Bone marrow (tissue), 2 donors: Measurements from ENCODE around the gene GLOD4.

ENCODE experiments used
- DNase-seq, 2 donors: peaks; one replicate each; lab custom pipeline; 2025; lab: John Stamatoyannopoulos, UW

The GLOD4 gene

DNA sequence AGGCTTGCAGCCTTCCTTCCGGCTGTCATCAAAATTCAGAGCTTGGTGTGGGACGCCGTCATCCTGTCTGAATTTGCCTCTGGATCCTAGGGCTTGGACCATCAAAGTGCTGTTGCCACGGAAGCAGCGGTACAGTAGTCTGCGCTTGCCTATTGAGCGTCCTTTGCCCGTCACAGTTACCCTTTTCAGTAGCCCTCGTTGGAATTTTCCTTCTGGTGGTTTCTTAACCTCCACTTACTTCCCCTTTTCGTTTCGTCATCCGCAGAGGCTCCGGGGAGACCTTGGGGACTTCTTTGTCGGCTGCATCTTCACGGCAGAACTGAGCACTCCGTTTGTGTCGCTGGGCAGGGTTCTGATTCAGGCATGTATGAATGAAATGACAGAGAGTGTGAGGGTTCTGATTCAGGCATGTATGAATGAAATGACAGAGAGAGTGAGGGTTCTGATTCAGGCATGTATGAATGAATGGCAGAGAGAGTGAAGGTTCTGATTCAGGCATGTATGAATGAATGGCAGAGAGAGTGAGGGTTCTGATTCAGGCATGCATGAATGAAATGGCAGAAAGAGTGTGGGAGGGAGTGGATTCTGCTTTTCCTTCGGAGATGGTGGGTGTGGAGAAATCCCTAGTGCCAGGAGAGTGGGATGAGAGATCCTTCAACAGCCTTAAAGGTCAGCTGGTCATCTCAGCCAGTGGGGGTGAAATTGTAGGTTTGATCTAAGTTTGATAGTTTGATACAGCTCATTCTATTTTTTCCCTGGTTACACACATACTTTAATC lies 41.7 kb downstream of the GLOD4 start:
- DNase-seq: peak; percentile 27 to 86

DNA sequence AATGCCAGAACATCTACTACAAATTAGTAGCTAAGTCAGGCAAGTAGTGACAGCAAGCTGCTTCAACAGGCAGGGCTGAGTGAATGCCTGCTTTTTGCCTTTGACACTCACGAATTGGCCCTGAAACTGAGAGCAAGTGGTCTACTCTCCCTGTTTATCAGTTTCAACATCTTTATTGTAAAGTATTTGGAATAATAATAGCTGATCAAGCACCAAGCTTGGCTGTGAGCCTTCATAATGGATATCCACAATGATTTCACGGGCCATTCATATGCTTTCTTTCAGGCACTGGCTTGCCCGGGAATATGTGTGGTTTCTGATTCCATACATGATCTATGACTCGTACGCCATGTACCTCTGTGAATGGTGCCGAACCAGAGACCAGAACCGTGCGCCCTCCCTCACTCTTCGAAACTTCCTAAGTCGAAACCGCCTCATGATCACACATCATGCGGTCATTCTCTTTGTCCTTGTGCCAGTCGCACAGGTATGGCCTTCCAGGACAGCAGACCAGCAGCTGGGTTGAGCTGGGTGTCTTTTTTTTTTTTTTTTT lies 44.4 kb downstream of the GLOD4 start:
- DNase-seq: no peak

GRCh38 chr17:733743-734142 lies 48.3 kb downstream of the GLOD4 start:
- DNase-seq: no peak

GRCh38 chr17:732902-733720 lies 49.0 kb downstream of the GLOD4 start:
- no peak for DNase-seq

DNA sequence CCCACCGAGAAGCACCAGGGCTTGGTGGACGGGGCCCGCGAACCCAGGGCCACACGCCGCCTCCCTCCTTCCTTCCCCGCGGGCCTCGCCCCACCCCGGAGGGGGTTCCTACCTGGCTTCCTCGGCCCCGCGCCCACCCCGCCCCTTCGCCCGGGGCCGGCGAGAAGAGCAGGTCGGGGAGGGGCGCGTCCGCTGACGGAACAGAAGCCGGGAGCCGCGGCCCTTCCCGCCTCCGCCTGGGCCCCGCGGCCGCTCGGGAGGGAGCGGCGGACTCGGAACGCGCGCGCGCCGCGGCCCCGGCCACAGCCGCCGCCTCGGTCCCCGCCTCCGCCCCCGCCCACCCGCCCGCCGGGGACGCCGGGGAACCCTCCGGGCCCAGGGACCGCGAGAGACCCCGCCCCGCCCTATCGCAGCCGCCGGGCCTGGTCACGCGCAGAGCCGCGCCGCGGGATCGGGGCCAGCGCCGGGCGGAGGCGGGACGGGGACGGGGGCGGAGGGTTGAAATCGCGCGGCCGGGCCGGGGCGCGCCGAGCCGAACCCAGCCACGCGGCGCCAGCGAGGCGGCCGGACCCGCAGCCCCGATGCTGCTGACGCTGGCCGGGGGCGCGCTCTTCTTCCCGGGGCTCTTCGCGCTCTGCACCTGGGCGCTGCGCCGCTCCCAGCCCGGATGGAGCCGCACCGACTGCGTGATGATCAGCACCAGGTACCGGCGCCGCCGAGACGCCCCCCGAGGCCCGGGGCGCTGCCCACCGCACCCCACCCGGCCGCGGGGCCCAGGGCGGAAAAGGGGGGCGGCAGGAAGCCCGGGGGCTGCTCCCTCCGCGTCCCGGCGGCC lies 49.8 kb downstream of the GLOD4 start, which contains the start of gene TLCD3A:
TSS of gene TLCD3A (plus strand) at position 530 of the 835 bp plus-strand sequence. CDS start at position 582, 52 bp downstream.
- no peak for DNase-seq

DNA sequence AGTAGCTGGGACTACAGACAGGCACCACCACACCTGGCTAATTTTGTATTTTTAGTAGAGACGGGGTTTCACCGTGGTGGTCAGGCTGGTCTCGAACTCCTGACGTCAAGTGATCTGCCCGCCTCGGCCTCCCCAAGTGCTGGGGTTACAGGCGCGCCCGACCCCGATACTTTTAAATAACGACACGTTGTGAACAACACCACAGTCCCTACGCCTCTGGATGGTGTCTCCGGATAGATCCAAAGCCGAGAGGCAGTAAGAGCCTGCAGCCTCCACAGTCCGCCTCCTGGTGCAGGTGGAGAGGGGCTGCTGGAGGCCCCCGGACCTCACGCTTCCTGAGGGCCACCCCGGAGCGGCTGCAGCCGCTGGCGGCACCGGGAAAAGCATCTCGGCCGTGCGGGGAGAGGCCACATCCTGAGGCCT lies 50.4 kb downstream of the GLOD4 start:
- DNase-seq: no peak

- DNase-seq: no peak
Measured at GRCh38 chr17:728911-729310, 53.2 kb downstream of the GLOD4 start.

- no peak for DNase-seq
Measured at GRCh38 chr17:726271-726919, 55.7 kb downstream of the GLOD4 start.

DNA sequence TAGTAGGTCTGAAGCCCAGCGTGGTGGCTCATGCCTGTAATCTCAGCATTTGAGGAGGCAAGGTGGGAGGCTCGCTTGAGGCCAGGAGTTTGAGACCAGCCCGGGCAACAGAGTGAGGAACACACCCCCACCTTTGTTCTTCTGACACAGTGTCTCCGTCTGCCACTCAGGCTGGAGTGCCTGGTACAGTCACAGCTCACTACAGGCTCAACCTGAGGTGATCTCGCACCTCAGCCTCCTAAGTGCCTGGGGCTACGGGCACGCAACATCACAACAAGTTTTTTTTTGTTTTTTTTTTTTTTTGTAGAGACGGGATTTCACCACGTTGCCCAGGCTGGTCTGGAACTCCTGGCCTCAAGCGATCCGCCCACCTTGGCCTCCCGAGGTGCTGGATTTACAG lies 56.3 kb downstream of the GLOD4 start:
- no peak for DNase-seq

DNA sequence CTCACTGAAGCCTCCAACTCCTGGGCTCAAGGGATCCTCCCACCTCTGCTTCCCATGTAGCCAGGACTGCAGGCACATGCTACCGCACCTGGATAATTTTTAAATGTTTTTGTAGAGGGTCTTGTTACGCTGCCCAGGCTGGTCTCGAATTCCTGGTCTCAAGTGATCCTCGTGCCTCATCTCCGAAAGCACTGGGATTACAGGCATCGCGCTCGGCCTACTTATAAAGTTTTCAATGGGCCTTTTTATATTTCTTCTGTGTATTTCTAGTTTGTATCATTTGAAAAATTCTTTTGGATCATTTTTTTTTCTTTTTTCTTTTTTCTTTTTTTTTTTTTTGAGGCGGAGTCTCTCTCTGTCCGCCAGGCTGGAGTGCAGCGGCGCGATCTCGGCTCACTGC lies 57.0 kb downstream of the GLOD4 start:
- DNase-seq: no peak

GRCh38 chr17:721540-721937 lies 60.5 kb downstream of the GLOD4 start:
- DNase-seq: no peak

GRCh38 chr17:720706-721539 lies 61.2 kb downstream of the GLOD4 start:
- DNase-seq: no peak

- no peak for DNase-seq
Measured at GRCh38 chr17:718075-718474, 64.0 kb downstream of the GLOD4 start.
